Neural cell (in vitro differentiated cells): ENCODE data around the gene EYA2.

Source experiments
- CTCF ChIP-seq: fragments of 450-650 bp; IDR thresholded peaks from 2 replicates; pipeline ENCODE4 v1.5.1; 2014; ENCODE audit warnings: antibody characterized with exemption, mild to moderate bottlenecking, moderate library complexity; ENCODE audit not compliant: poor library complexity, severe bottlenecking
- EP300 ChIP-seq: fragments of 450-650 bp; conservative IDR thresholded peaks from 2 replicates; pipeline ENCODE4 v1.6.1; 2014; ENCODE audit warnings: antibody characterized with exemption, mild to moderate bottlenecking, moderate library complexity; ENCODE audit not compliant: poor library complexity, severe bottlenecking
- REST ChIP-seq: IDR thresholded peaks from 2 replicates; pipeline ENCODE4 v1.6.1; 2012; ENCODE audit warnings: borderline replicate concordance

GRCh38 chr20:47122560-47122959, 227.9 kb downstream of the EYA2 start:
- TF ChIP-seq REST = no peak
- TF ChIP-seq CTCF = no peak
- no peak for TF ChIP-seq EP300
